ENCODE results near the gene KREMEN1.

The KREMEN1 gene

GRCh38 chr22:29043906-29044575, 28.8 kb upstream of the KREMEN1 start:
- H3K56ac ChIP-seq (ENCODE audit: low read length): no peak overlapping the region
- H3K79me1 ChIP-seq (ENCODE audit: low read length): peaks cover 1% of the 10 kb centered on the region
- H3K27ac ChIP-seq (ENCODE audit: low read depth, low read length): no peak overlapping the region
- no peak overlapping the region for H3K23ac ChIP-seq (ENCODE audit: low read length)
- peaks cover 2% of the 10 kb centered on the region for H3K36me3 ChIP-seq (ENCODE audit: control insufficient read depth, insufficient read depth, low read length)
- no peak overlapping the region for H2BK15ac ChIP-seq (replicated peaks; ENCODE audit: low read depth)
- no peak overlapping the region for H3K4me3 ChIP-seq (ENCODE audit: low read length)
- H3K4me1 ChIP-seq (ENCODE audit: control insufficient read depth, low read depth, low read length): no peaks in the 10 kb centered on the region
- no peak for DNase-seq
- no peaks in the 10 kb centered on the region for H3K27me3 ChIP-seq (ENCODE audit: insufficient read depth, low read length, poor library complexity)
- no peak overlapping the region for H2AK5ac ChIP-seq (ENCODE audit: low read length)
- no peak overlapping the region for H3K9ac ChIP-seq (ENCODE audit: low read length)
- no peak overlapping the region for H4K5ac ChIP-seq (ENCODE audit: low read length)
- H2BK120ac ChIP-seq (ENCODE audit: low read depth, low read length): no peak overlapping the region
- WGBS (ENCODE audit: extremely low coverage, insufficient coverage, low lambda C conversion rate): no CpG with 5 or more reads among the region's 7 CpGs
- H3K4ac ChIP-seq (ENCODE audit: low read depth, low read length): no peak overlapping the region
- H4K8ac ChIP-seq (ENCODE audit: low read depth, low read length): no peak overlapping the region
- no peak overlapping the region for H3K18ac ChIP-seq (ENCODE audit: low read length)
- H3K4me2 ChIP-seq (ENCODE audit: low read length): no peak overlapping the region
- no peaks in the 10 kb centered on the region for H3K79me2 ChIP-seq (ENCODE audit: control insufficient read depth, insufficient read depth, low read length)
- no peak overlapping the region for H2BK5ac ChIP-seq (ENCODE audit: low read length)

DNA sequence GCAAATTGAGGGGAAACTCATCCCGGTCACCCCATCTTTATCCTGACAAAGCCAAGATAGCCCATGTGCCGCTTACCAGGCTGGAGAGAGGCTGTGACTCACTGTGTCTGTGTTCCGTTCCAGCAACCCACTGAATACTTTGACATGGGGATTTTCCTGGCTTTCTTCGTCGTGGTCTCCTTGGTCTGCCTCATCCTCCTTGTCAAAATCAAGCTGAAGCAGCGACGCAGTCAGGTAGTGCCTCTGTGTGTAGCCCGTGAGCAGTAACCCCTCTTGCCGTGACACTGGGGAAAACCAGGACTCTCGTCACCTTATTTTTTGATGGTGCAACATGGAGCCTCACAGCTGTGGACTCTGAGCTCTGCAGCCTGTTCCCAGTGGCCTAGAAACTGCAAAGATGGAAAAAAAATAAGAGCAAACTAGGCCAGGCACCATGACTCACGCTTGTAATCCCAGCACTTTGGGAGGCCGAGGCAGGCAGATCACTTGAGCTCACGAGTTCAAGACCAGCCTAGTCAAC, 28.1 kb upstream of the KREMEN1 start:
- H3K18ac ChIP-seq (ENCODE audit: low read length): no peak overlapping the region
- H4K5ac ChIP-seq (ENCODE audit: low read length): no peak overlapping the region
- no peak overlapping the region for H2BK5ac ChIP-seq (ENCODE audit: low read length)
- H3K4me2 ChIP-seq (ENCODE audit: low read length): no peak overlapping the region
- H3K36me3 ChIP-seq (ENCODE audit: control insufficient read depth, insufficient read depth, low read length): peaks cover 2% of the 10 kb centered on the region
- H3K79me2 ChIP-seq (ENCODE audit: control insufficient read depth, insufficient read depth, low read length): no peaks in the 10 kb centered on the region
- no peak overlapping the region for H2AK5ac ChIP-seq (ENCODE audit: low read length)
- no peak overlapping the region for H3K27ac ChIP-seq (ENCODE audit: low read depth, low read length)
- WGBS (ENCODE audit: extremely low coverage, insufficient coverage, low lambda C conversion rate): no CpG with 5 or more reads among the region's 13 CpGs
- no peak overlapping the region for H3K9ac ChIP-seq (ENCODE audit: low read length)
- H3K27me3 ChIP-seq (ENCODE audit: insufficient read depth, low read length, poor library complexity): no peaks in the 10 kb centered on the region
- DNase-seq: no peak
- H3K4me3 ChIP-seq (ENCODE audit: low read length): no peak overlapping the region
- H3K56ac ChIP-seq (ENCODE audit: low read length): no peak overlapping the region
- no peak overlapping the region for H4K8ac ChIP-seq (ENCODE audit: low read depth, low read length)
- no peak overlapping the region for H2BK120ac ChIP-seq (ENCODE audit: low read depth, low read length)
- H3K4me1 ChIP-seq (ENCODE audit: control insufficient read depth, low read depth, low read length): no peaks in the 10 kb centered on the region
- no peak overlapping the region for H3K4ac ChIP-seq (ENCODE audit: low read depth, low read length)
- H2BK15ac ChIP-seq (replicated peaks; ENCODE audit: low read depth): no peak overlapping the region
- H3K23ac ChIP-seq (ENCODE audit: low read length): no peak overlapping the region
- H3K79me1 ChIP-seq (ENCODE audit: low read length): no peaks in the 10 kb centered on the region

DNA sequence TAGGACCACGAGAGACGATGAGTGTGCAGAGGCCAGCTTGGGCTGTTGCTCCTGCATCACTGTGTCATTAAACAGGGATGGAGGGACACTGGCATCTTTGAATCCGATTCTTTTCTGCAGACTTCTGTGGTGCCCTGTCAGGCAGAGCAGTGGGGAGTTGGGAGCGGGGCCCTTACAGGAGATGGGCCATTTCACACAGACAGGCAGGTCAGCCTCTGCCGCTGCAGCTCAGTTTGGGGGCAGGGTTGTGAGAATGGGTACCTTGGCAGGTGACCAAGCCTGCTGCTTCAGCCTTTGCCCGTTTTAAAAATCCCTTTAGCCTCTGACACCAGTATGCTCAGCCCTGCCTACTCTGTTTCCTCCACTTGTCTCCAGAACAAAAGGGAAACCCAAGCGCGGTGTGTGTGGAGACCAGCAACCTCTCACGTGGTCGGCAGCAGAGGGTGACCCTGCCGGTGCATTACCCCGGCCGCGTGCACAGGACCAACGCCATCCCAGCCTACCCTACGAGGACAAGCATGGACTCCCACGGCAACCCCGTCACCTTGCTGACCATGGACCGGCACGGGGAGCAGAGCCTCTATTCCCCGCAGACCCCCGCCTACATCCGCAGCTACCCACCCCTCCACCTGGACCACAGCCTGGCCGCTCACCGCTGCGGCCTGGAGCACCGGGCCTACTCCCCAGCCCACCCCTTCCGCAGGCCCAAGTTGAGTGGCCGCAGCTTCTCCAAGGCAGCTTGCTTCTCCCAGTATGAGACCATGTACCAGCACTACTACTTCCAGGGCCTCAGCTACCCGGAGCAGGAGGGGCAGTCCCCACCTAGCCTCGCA, 23.8 kb upstream of the KREMEN1 start:
- no peak overlapping the region for H2AK5ac ChIP-seq (ENCODE audit: low read length)
- no peaks in the 10 kb centered on the region for H3K27me3 ChIP-seq (ENCODE audit: insufficient read depth, low read length, poor library complexity)
- H4K8ac ChIP-seq (ENCODE audit: low read depth, low read length): no peak overlapping the region
- no peak overlapping the region for H3K23ac ChIP-seq (ENCODE audit: low read length)
- no CpG with 5 or more reads among the region's 31 CpGs for WGBS (ENCODE audit: extremely low coverage, insufficient coverage, low lambda C conversion rate)
- H3K4me2 ChIP-seq (ENCODE audit: low read length): no peak overlapping the region
- H3K56ac ChIP-seq (ENCODE audit: low read length): no peak overlapping the region
- H2BK15ac ChIP-seq (replicated peaks; ENCODE audit: low read depth): no peak overlapping the region
- H3K4me1 ChIP-seq (ENCODE audit: control insufficient read depth, low read depth, low read length): no peaks in the 10 kb centered on the region
- H3K18ac ChIP-seq (ENCODE audit: low read length): no peak overlapping the region
- no peak for DNase-seq
- no peak overlapping the region for H3K4ac ChIP-seq (ENCODE audit: low read depth, low read length)
- no peak overlapping the region for H3K4me3 ChIP-seq (ENCODE audit: low read length)
- no peak overlapping the region for H3K27ac ChIP-seq (ENCODE audit: low read depth, low read length)
- no peak overlapping the region for H3K9ac ChIP-seq (ENCODE audit: low read length)
- no peaks in the 10 kb centered on the region for H3K79me2 ChIP-seq (ENCODE audit: control insufficient read depth, insufficient read depth, low read length)
- no peak overlapping the region for H2BK5ac ChIP-seq (ENCODE audit: low read length)
- peaks cover 2% of the 10 kb centered on the region for H3K36me3 ChIP-seq (ENCODE audit: control insufficient read depth, insufficient read depth, low read length)
- H3K79me1 ChIP-seq (ENCODE audit: low read length): no peaks in the 10 kb centered on the region
- H2BK120ac ChIP-seq (ENCODE audit: low read depth, low read length): no peak overlapping the region
- no peak overlapping the region for H4K5ac ChIP-seq (ENCODE audit: low read length)

- no peak overlapping the region for H4K8ac ChIP-seq (ENCODE audit: low read depth, low read length)
- H3K27ac ChIP-seq (ENCODE audit: low read depth, low read length): no peak overlapping the region
- H3K4ac ChIP-seq (ENCODE audit: low read depth, low read length): no peak overlapping the region
- WGBS (ENCODE audit: extremely low coverage, insufficient coverage, low lambda C conversion rate): no CpG with 5 or more reads among the region's 38 CpGs
- H3K4me1 ChIP-seq (ENCODE audit: control insufficient read depth, low read depth, low read length): no peaks in the 10 kb centered on the region
- H3K4me3 ChIP-seq (ENCODE audit: low read length): no peak overlapping the region
- no peak overlapping the region for H3K9ac ChIP-seq (ENCODE audit: low read length)
- H3K79me2 ChIP-seq (ENCODE audit: control insufficient read depth, insufficient read depth, low read length): no peaks in the 10 kb centered on the region
- no peak overlapping the region for H2BK120ac ChIP-seq (ENCODE audit: low read depth, low read length)
- H3K79me1 ChIP-seq (ENCODE audit: low read length): no peaks in the 10 kb centered on the region
- no peaks in the 10 kb centered on the region for H3K27me3 ChIP-seq (ENCODE audit: insufficient read depth, low read length, poor library complexity)
- no peak overlapping the region for H3K18ac ChIP-seq (ENCODE audit: low read length)
- no peak overlapping the region for H2AK5ac ChIP-seq (ENCODE audit: low read length)
- no peak overlapping the region for H3K4me2 ChIP-seq (ENCODE audit: low read length)
- no peak overlapping the region for H3K23ac ChIP-seq (ENCODE audit: low read length)
- H2BK15ac ChIP-seq (replicated peaks; ENCODE audit: low read depth): no peak overlapping the region
- no peak overlapping the region for H3K56ac ChIP-seq (ENCODE audit: low read length)
- no peak overlapping the region for H4K5ac ChIP-seq (ENCODE audit: low read length)
- H3K36me3 ChIP-seq (ENCODE audit: control insufficient read depth, insufficient read depth, low read length): peaks cover 2% of the 10 kb centered on the region
- DNase-seq: no peak
- H2BK5ac ChIP-seq (ENCODE audit: low read length): no peak overlapping the region
These were observed 23.1 kb upstream of the KREMEN1 start for GRCh38 chr22:29049655-29050263.

DNA sequence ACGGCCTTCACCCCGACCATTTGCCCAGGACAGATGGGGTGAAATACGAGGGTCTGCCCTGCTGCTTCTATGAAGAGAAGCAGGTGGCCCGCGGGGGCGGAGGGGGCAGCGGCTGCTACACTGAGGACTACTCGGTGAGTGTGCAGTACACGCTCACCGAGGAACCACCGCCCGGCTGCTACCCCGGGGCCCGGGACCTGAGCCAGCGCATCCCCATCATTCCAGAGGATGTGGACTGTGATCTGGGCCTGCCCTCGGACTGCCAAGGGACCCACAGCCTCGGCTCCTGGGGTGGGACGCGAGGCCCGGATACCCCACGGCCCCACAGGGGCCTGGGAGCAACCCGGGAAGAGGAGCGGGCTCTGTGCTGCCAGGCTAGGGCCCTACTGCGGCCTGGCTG, 22.4 kb upstream of the KREMEN1 start:
- H3K4me3 ChIP-seq (ENCODE audit: low read length): no peak overlapping the region
- no CpG with 5 or more reads among the region's 24 CpGs for WGBS (ENCODE audit: extremely low coverage, insufficient coverage, low lambda C conversion rate)
- no peak overlapping the region for H3K4ac ChIP-seq (ENCODE audit: low read depth, low read length)
- H2BK120ac ChIP-seq (ENCODE audit: low read depth, low read length): no peak overlapping the region
- DNase-seq: no peak
- no peak overlapping the region for H3K27ac ChIP-seq (ENCODE audit: low read depth, low read length)
- no peaks in the 10 kb centered on the region for H3K27me3 ChIP-seq (ENCODE audit: insufficient read depth, low read length, poor library complexity)
- no peak overlapping the region for H3K23ac ChIP-seq (ENCODE audit: low read length)
- no peak overlapping the region for H2BK5ac ChIP-seq (ENCODE audit: low read length)
- H2BK15ac ChIP-seq (replicated peaks; ENCODE audit: low read depth): no peak overlapping the region
- no peak overlapping the region for H3K18ac ChIP-seq (ENCODE audit: low read length)
- no peak overlapping the region for H3K56ac ChIP-seq (ENCODE audit: low read length)
- H4K8ac ChIP-seq (ENCODE audit: low read depth, low read length): no peak overlapping the region
- no peak overlapping the region for H2AK5ac ChIP-seq (ENCODE audit: low read length)
- H3K4me2 ChIP-seq (ENCODE audit: low read length): no peak overlapping the region
- peaks cover 2% of the 10 kb centered on the region for H3K4me1 ChIP-seq (ENCODE audit: control insufficient read depth, low read depth, low read length)
- peaks cover 2% of the 10 kb centered on the region for H3K36me3 ChIP-seq (ENCODE audit: control insufficient read depth, insufficient read depth, low read length)
- H3K79me1 ChIP-seq (ENCODE audit: low read length): no peaks in the 10 kb centered on the region
- H4K5ac ChIP-seq (ENCODE audit: low read length): no peak overlapping the region
- H3K79me2 ChIP-seq (ENCODE audit: control insufficient read depth, insufficient read depth, low read length): no peaks in the 10 kb centered on the region
- H3K9ac ChIP-seq (ENCODE audit: low read length): no peak overlapping the region
